ENCODE measurements around the gene PLEK. TPM values are rescaled to one million over a fixed set of nuclear protein-coding genes. Genes with fewer than 3 reads are reported as not detected.

PLEK gene, protein sequence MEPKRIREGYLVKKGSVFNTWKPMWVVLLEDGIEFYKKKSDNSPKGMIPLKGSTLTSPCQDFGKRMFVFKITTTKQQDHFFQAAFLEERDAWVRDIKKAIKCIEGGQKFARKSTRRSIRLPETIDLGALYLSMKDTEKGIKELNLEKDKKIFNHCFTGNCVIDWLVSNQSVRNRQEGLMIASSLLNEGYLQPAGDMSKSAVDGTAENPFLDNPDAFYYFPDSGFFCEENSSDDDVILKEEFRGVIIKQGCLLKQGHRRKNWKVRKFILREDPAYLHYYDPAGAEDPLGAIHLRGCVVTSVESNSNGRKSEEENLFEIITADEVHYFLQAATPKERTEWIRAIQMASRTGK
- 10 to 100 TPM in 2 of 4 donors, 1 to 10 TPM in 2; 5.8 to 15.2 (median 10.3) TPM for total RNA-seq
- 10 to 100 TPM; 12.5 to 16.8 (median 12.6) TPM for polyA plus RNA-seq

DNA sequence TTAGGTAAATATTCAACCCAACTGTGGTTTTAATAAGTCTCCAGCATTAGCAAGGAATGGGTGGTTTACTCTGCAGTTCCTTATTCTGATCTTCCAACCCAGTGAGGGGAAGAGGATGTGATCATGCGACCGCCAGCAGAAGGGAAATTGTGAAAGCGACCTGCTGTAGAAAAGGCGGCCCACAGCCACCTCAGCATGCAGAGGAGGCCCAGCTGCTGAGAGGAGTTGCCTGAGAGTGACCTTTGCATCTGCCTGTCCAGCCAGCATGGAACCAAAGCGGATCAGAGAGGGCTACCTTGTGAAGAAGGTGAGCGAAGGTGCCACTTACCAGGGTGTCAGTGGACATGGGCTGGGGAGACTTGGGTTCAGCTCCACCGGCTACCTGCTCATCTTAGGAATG lies at the start of gene PLEK:
Gene PLEK (plus strand): TSS at position 196 of the 400 bp plus-strand sequence. CDS start 70 bp downstream, at position 266.
- WGBS, 2 donors = 55 to 85% methylated on average over 7 of the region's 7 CpGs
- Histone ChIP-seq H3K36me3 (no peaks in the 10 kb centered on the region), H3K4me1 (peaks cover 0 to 16% (median 8%) of the 10 kb centered on the region in 4 donors), H3K27me3 (no peaks in the 10 kb centered on the region), H3K27ac (peak within 1 kb of the TSS in 3 of 4 donors; percentile 22 to 41 (median 25)), H3K9me3 (no peaks in the 10 kb centered on the region), H3K4me3 (peak within 1 kb of the TSS in 2 of 4 donors; percentile 12 to 36)
- DNase-seq = peak; percentile 79
- intact Hi-C loops (cut with DNase I) = no loop called here
- TF ChIP-seq POLR2AphosphoS5 (IDR thresholded peaks at IDR 0.05) = peak in 3 of 4 donors; percentile 25 to 70 (median 46)
- TF ChIP-seq POLR2A (IDR thresholded peaks at IDR 0.05) = no peak

- TF ChIP-seq POLR2A (IDR thresholded peaks at IDR 0.05) (no peak), CTCF (IDR thresholded peaks at IDR 0.05) (no peak), EP300 (IDR thresholded peaks at IDR 0.05) (no peak), POLR2AphosphoS5 (IDR thresholded peaks at IDR 0.05) (no peak)
- H3K36me3 ChIP-seq = peaks cover 0 to 23% (median 0%) of the 10 kb centered on the region in 4 donors
- 43 to 52% methylated on average over 2 of the region's 2 CpGs for WGBS, 2 donors
- no peaks in the 10 kb centered on the region for H3K27me3 ChIP-seq
- H3K9me3 ChIP-seq = no peaks in the 10 kb centered on the region
- intact Hi-C loops (cut with DNase I) = loop anchor here (5.0 kb wide), 1 partner anchor 64 kb away; the partner anchor contains the start of gene PPP3R1
- H3K4me1 ChIP-seq = peaks cover 0 to 20% (median 9%) of the 10 kb centered on the region in 4 donors
- no peak overlapping the region for H3K27ac ChIP-seq
- DNase-seq = no peak
- no peak overlapping the region for H3K4me3 ChIP-seq
These were observed 49.0 kb upstream of the PLEK start for GRCh38 chr2:68316111-68316510.

DNA sequence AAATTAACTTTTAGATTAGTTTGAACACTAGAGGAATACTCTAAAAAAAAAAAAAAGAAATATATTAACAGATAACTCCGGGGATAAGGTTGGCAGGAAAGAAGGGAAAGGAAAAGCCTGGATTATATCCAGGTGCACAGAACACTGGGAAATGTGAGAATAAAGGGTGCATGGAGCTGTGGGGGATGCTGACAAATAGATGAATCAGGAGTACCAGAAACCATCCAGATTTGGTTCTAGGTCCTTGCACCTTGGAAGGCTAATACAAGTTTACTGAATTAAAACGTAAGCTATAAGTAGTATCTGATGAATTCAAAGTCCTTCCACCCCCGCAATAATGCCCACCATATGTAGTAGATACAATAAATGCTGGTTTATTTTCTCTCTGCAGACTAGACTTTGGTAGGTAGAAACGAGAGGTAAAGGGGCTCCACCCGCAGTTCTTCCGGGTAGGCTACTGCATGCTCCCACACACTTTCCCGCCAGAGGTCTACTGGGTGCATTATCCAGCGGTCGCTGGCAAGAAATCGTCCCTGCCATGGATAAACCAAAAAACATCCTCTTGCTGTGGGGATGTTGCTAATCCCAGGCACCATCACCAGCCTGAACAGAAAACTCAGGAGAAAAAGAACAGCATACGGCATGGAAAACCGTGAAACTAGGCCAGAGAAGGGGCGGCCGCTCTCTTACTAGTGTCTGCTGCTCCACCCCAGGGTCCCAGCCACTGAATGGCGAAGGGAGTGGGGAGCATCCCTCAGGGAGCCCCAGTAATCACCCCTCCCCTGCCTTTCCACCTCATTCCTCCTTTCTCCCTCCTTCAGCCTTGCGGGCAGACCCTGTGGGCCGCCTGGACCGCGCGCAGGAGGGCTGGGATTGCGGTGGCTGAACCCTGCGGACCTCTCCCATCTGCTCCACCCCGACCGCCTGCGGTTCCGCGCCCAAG lies 46.8 kb upstream of the PLEK start:
- intact Hi-C loops (cut with DNase I) = loop anchor here (5.0 kb wide), 1 partner anchor 66 kb away; the partner anchor contains the start of gene PPP3R1
- Histone ChIP-seq H3K4me1 (peaks cover 0 to 20% (median 9%) of the 10 kb centered on the region in 4 donors), H3K36me3 (peaks cover 0 to 23% (median 0%) of the 10 kb centered on the region in 4 donors), H3K27me3 (no peaks in the 10 kb centered on the region), H3K4me3 (peak overlapping the region; percentile 66 to 87 (median 80)), H3K9me3 (no peaks in the 10 kb centered on the region), H3K27ac (peak overlapping the region; percentile 81 to 92 (median 86))
- no peak for DNase-seq
- 38 to 55% methylated on average over 27 of the region's 27 CpGs for WGBS, 2 donors
- peak in 1 of 4 donors; percentile 17 for TF ChIP-seq POLR2AphosphoS5 (IDR thresholded peaks at IDR 0.05)
- no peak for TF ChIP-seq POLR2A (IDR thresholded peaks at IDR 0.05)
- no peak for TF ChIP-seq EP300 (IDR thresholded peaks at IDR 0.05)
- TF ChIP-seq CTCF (IDR thresholded peaks at IDR 0.05) = no peak

DNA sequence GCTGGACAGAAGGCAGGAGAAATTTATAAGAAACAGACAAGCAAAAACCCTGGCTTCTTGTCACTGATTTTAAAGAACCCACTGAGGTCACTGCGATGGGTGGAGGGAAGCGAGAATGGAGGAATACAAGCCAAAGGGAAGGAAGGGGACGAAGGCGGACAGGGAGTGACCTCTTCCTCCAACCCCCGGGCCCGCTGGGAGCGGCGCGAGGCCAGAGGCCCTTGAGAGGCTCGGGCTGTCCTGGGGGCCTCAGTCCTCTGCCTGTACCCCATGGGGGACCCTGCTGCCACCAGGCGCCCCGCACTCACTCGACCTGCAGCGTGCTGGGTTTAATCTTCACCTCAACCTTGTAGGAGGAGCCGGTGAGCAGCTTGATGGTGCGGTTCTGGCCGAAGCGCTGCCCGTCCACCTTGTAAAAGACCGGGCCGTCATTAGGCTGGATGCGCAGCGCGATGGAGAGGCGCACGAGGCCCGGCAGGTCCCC lies 46.1 kb upstream of the PLEK start:
- Histone ChIP-seq H3K4me1 (peaks cover 0 to 20% (median 9%) of the 10 kb centered on the region in 4 donors), H3K27ac (peak overlapping the region; percentile 81 to 92 (median 86)), H3K27me3 (no peaks in the 10 kb centered on the region), H3K36me3 (peaks cover 0 to 23% (median 0%) of the 10 kb centered on the region in 4 donors), H3K9me3 (no peaks in the 10 kb centered on the region), H3K4me3 (peak overlapping the region; percentile 66 to 87 (median 80))
- intact Hi-C loops (cut with DNase I) = loop anchor here (5.0 kb wide), 1 partner anchor 67 kb away; the partner anchor contains the start of gene PPP3R1
- TF ChIP-seq CTCF (IDR thresholded peaks at IDR 0.05) (no peak), POLR2A (IDR thresholded peaks at IDR 0.05) (no peak), EP300 (IDR thresholded peaks at IDR 0.05) (no peak), POLR2AphosphoS5 (IDR thresholded peaks at IDR 0.05) (no peak)
- DNase-seq = peak; percentile 70
- WGBS, 2 donors = 6 to 8% methylated on average over 27 of the region's 27 CpGs

Data from sigmoid colon (tissue), 7 donors.